ENCODE measurements around the gene CACNA1D.

CACNA1D gene

GRCh38 chr3:53581671-53582070 lies 87.3 kb downstream of the CACNA1D start:
- peak; percentile 59 for DNase-seq

DNA sequence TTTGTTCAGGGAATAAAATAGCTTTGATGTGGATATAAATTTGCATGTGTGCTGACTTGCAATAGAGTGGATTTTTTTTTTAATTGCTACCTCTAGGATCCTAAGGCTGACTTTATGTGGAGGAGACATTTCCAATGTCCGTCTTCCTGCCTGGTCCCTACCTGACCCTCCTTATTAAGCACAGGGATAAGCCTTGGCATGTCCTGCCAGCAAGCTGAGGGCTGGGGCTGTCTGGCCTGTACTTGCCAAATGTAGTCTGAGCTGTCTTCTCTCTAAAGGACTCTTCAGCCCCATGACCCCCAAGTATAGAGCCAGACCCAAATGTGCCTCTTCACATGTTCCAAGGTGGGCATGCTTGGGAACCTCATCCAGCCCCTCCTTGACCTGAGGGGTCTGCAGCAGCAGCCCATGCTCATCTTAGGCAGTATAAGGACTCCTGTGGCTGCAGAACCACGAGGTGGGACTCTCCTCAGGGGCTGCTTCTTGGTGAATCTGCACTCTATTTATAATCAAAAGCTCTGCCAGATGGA lies 88.8 kb downstream of the CACNA1D start:
- no peak for DNase-seq

DNA sequence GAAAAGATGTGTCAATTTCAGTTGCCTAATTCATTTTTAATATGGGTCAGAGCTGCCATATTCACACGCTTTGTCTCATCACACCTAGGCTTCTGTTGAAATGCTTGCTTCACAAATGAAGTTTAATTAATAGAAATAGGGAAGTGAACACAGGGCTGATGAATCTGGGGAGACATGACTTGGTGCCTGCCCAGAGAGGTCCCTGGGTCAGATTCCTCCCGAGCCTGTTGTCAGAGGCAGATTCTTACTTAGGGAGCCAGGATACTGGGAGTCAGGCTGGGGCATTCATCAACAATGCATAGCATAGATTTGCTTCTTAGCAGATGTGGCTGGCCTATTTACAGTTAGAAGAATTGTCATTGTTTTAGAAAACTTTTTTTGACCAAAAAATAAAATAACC lies 90.6 kb downstream of the CACNA1D start:
- DNase-seq: no peak

DNA sequence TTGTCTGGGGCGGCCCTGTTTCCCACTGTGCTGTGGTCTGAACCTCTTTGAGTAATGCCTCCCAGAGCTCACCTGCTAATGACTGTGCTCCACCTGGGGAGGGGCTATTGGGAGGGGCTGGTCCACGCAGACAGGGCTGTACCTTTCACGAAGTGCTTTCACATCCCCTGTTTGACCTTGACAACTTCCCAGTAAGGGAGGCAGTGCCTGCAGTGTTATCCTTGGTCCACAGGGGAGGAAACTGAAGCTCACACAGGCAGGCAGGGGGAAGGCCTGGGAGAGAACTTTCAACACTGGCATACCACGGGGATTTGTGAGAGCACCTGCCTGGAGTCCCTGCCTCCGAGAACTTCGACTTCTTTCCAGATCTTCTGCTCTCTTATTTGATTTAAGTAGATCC lies 91.2 kb downstream of the CACNA1D start:
- no peak for DNase-seq

DNA sequence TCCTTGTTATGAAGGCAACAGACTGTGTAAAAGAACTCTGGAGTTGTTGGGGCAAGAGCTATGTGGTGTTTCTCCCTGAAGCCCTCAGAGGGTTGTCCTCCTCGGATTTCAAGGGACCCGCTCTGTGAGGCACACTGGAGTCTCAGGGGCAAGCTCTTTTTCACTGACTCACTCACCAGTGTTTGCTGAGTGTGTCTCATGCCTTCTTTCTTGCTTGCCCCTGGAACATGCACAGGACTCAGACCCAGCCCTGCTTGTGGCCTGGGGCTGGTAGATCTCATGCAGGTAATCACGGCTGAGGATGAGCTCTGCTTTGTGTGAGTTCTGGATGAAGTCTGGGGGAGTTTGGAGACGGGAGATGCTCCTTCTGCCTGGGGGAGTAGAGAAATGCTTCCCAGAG lies 93.7 kb downstream of the CACNA1D start:
- no peak for DNase-seq

DNA sequence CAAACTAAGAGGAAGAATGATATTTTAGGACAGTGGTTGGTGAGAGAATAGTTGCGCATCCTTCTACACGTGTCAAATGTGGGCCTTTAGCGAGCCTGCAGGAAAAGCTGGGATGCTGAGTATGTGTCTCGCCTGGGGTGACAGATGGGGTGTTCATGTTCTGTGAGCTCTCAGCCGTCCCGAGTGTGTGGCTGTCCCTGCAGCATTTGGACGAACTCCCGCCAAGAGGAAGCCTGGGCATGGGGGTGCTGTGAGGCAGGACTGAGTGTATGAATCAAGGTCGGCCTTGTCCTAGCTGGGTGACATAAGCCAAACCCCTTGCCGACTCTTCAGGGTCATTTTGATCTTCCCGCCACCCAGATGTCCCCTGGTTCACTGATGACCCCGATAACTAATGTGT lies 94.8 kb downstream of the CACNA1D start:
- DNase-seq: no peak

DNA sequence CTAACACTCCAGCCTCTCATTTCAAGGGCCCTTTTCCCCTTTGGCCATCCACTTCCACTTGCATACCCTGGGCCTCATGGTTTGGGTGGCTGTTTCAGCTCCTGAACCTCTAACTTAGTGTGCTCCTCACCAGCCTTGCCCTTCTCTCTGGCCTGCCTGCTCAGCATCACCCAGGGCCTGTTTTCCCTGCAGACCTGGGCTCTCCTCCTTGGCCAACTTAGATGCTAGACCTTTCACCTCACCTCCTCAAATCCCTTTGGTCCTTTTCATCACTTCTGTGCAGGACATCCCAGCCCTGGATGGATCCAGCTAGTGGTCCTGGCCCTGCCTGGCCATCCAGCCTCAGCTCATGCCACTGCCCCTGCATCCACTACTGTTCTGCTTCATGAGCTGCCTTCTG lies 95.4 kb downstream of the CACNA1D start:
- DNase-seq: no peak

GRCh38 chr3:53590606-53591005 lies 96.2 kb downstream of the CACNA1D start:
- DNase-seq: no peak

GRCh38 chr3:53591646-53592045 lies 97.2 kb downstream of the CACNA1D start:
- DNase-seq: no peak

DNA sequence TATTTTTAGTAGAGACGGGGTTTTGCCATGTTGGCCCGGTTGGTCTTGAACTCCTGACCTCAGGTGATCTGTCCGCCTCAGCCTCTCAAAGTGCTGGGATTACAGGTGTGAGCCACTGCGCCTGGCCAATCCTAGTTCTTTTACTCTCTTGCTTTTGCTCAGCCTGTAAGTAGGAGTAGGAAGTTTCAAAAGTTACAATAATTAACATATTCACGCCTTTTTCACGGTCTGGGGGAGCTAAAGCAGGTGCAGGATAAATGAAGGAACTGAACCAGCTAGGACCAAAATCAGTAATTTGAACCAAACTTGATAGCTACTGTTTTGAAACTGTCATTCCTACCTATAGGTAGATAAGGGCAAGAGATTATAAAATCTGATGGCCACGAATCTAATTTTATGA lies 98.5 kb downstream of the CACNA1D start:
- no peak for DNase-seq

DNA sequence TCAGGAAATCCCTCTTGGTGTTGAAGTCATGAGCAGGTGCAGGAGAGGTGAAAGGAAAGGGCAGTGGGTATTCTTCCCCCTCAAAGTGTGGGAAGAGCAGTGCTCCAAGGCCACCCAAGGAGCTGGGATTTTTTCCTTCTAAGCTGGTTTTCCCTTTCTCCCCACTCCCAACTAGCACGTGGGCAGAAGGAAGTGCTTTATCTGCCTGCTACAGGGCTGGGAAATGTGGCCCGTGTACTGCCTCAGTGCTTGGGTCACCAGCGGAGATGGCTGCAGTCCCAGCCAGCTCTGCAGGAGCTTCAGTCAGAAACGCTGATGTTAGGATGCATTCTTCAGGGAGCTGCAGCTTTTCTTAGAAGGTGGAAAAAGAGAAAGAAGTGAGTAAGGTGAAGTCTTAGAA lies 99.2 kb downstream of the CACNA1D start:
- no peak for DNase-seq

GRCh38 chr3:53594276-53594675 lies 99.9 kb downstream of the CACNA1D start:
- DNase-seq: no peak

- DNase-seq: no peak
Observed at GRCh38 chr3:53595660-53596059, 101.2 kb downstream of the CACNA1D start.

DNA sequence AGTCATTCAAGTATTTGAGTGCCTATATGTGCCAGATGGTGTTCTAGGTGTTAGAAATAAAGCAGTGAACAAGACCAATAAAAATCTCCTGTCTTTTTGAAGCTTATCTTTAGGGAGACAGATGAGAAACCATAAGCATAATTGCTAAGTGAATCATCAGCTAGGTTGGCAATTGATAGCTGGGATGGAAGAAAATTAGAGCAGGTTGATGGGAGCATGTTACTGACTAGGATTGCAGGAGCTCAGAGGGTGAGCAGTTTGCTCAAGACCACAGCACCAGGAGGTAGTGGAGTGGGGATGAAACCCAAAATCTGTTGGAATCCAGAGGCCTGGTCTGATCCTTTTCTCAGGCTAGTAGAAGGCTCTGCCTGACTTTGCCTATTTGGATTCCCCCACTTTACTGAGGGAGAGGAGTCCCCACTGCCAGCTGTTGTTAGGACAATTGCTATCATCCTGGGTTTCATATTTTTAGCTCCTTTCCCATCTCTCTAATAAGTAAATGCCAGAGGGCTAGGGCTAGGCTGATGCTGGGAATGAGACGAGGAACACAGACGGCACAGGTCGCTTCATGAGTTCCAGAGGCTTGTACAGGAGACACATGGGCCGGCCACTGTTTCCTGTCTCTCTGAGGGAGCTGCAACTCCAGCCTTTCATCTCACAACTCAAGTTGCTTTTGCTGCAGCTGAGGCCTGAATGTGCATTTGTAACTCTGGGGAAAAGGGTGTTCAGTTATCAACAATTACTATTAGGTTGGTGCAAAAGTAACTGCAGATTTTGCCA lies 102.9 kb downstream of the CACNA1D start:
- DNase-seq: no peak

DNA sequence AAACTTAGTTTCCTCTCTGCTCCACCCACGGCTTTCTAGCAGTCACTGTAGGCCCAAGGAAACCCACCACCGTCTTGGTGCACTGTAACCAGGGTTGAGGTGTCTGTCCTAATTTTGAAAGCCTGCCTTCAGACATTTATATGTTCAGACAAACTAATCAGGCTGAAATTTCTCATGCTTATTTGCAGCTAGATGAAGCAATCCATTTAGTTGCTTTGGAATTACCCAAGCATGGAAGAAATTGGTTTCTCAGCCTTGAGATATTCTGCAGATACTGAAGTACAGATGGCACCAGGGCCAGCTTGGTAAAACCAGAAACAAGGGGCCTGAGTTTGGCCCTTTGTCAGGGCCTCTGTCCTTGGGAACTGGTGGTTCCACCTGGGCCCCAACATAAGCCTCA lies 105.4 kb downstream of the CACNA1D start:
- no peak for DNase-seq

- DNase-seq: no peak
Observed at GRCh38 chr3:53602866-53603265, 108.5 kb downstream of the CACNA1D start.

GRCh38 chr3:53604232-53604631 lies 109.8 kb downstream of the CACNA1D start:
- no peak for DNase-seq

DNA sequence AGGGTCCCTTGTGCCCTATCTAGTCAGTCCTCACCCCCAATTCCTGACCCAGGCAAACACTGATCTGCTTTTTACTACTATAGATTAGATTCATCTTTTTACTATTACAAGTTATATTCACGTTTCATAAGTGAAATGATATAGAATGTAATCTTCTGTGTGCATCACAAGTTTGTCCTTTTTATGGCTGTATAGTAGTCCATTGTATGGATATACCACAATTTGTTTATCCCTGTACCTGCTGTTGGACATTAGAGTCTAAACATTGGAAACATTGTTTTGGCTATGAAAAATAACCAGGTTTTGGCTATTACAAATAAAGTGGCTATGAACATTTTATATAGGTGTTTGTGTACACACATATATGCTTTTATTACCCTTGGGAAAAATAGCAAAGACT lies 112.4 kb downstream of the CACNA1D start:
- no peak for DNase-seq

- no peak for DNase-seq
Observed at GRCh38 chr3:53612508-53612907, 118.1 kb downstream of the CACNA1D start.

DNA sequence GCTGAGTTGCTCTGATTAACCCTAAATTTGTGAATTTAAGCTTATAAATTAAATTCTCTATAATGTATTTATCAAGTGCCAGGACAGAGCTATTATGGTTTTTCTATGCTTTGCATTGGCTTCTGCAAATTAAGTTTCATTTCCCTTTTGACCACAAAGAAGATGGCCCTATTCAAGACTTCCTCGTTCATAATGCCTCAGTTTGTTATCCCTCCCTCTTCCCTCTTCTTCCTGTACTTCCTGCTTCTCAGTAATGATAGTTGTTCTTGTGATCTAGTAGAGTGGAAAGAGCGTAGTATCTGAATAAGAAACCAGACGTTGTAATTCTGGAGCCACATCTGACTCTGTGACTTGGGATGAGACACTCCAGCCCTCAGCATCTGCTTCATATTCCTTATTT lies 118.7 kb downstream of the CACNA1D start:
- no peak for DNase-seq

DNA sequence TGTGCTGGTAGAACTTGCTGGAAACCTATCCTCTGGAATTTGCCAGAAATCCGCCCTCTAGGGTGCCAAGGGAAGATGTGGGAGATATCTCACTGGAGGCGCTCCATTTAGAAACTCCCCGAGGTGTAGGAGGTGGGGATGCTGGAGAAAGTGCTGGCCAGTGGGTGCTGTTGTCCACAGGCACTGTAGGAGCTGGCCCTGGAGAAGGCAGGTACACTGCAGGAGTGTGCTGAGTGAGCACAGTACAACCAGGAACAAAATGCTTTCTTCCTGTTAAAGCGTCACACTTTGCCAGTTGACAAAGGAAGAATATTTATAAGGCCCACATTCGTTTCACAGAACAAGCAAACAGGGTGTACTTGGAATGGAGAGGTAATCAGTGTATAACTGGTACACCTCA lies 119.9 kb downstream of the CACNA1D start:
- DNase-seq: no peak

- no peak for DNase-seq
Observed at GRCh38 chr3:53616321-53616720, 121.9 kb downstream of the CACNA1D start.

DNA sequence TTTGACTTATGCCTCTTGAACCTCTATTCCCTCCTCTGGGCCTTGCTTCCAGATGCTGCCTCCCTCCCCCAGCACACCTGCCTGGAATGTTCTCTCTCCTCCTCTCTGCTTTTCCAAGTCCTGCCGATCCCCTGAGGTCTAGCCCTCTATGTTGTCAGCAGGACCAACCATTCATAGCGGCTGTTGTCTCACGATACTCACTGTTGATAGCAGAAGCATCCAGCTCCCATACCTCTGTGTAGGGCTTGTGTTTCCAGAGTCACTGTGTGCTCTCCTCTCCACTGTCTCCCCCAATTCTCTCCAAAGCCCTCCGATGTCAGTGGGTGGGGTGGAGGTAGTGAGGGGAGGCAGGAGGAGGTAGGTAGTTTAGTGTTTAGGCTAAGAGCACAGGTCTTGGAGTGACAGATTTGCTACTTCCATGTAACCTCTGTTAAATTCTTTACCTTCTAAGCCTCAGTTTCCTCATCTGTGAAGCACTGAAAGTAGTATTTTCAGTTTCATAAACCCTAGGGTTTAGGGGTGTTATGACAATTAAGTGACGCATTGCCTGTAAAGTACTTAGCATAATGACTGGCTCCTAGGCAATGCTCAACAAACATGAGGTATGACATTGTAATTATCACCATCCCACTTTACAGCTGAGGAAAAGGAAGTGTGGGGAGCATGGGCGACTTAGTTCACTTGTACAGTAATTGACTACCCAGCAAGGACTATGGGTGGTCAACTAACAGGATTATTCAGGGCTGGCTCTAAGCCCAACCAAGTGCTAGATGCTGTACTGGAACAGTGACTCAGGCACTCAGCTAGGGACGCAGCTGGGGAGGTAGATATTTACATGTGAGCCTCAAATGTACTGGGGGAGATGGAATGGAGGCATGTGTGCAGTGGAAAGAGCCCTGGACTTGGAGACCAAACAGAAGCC lies 122.8 kb downstream of the CACNA1D start:
- DNase-seq: no peak
